Lung microvascular endothelial cell (primary cell): Measurements from ENCODE around the gene NT5C. TPM values are rescaled to one million over a fixed set of nuclear protein-coding genes. Genes with fewer than 3 reads are reported as not detected.
"Not testable (repeated sequence)": the region's sequence is repeated elsewhere in the genome, so short reads cannot be mapped to it uniquely, and the experiment has no call there.

Source experiments
- DNase-seq, 2 donors: peaks; one replicate each; pipeline versions ENCODE4 v3.0.0 to v3.0.0-alpha.2; 2010; ENCODE audit warnings: low read depth in 2 of 2
- total RNA-seq: library from RNA; depleted of rRNA; stranded (reverse); fragments of >200 nt; gene quantifications from 2 replicates; pipeline ENCODE4 v1.2.1, GENCODE V29; 2014

The NT5C gene
- 34.7 and 38.7 TPM in 2 replicates for total RNA-seq

- peak; percentile 67 to 79 for DNase-seq
These were observed at the start of gene NT5C for GRCh38 chr17:75131278-75132017. NT5C (minus strand) TSS chr17:75131742; CDS start chr17:75131707, 35 bp downstream.

GRCh38 chr17:75181110-75181509, 49.6 kb upstream of the NT5C start:
- DNase-seq: peak in 1 of 2 donors; percentile 15

GRCh38 chr17:75178453-75178852, 46.9 kb upstream of the NT5C start:
- DNase-seq: no peak

GRCh38 chr17:75176625-75177024, 45.1 kb upstream of the NT5C start:
- DNase-seq: no peak

GRCh38 chr17:75174996-75175395, 43.5 kb upstream of the NT5C start:
- no peak for DNase-seq

GRCh38 chr17:75173526-75173925, 42.0 kb upstream of the NT5C start:
- no peak for DNase-seq

GRCh38 chr17:75168998-75169397, 37.5 kb upstream of the NT5C start:
- no peak for DNase-seq

- DNase-seq: not testable (repeated sequence)
These were observed 33.1 kb upstream of the NT5C start for GRCh38 chr17:75164606-75165005.

- no peak for DNase-seq
These were observed 31.5 kb upstream of the NT5C start for GRCh38 chr17:75163074-75163473.

GRCh38 chr17:75160211-75160610, 28.7 kb upstream of the NT5C start:
- no peak for DNase-seq

GRCh38 chr17:75159196-75160031, 27.9 kb upstream of the NT5C start:
- DNase-seq: no peak

- peak in 1 of 2 donors; percentile 22 for DNase-seq
These were observed 26.9 kb upstream of the NT5C start for GRCh38 chr17:75158480-75158879.

GRCh38 chr17:75155191-75155601, 23.7 kb upstream of the NT5C start:
- DNase-seq: no peak

- peak; percentile 99 for DNase-seq
These were observed 22.9 kb upstream of the NT5C start, which contains the start of gene JPT1 for GRCh38 chr17:75154195-75155106. JPT1 (minus strand) TSS chr17:75154512; CDS start chr17:75154397, 115 bp downstream.

- DNase-seq: peak; percentile 26 to 37
These were observed 22.2 kb upstream of the NT5C start for GRCh38 chr17:75153780-75154194.

- peak; percentile 12 to 44 for DNase-seq
These were observed 21.6 kb upstream of the NT5C start for GRCh38 chr17:75152922-75153779.

GRCh38 chr17:75152523-75152921, 21.0 kb upstream of the NT5C start:
- no peak for DNase-seq

GRCh38 chr17:75151930-75152329, 20.4 kb upstream of the NT5C start:
- peak; percentile 21 to 32 for DNase-seq

GRCh38 chr17:75147878-75148546, 16.5 kb upstream of the NT5C start:
- no peak for DNase-seq

- DNase-seq: no peak
These were observed 15.1 kb upstream of the NT5C start for GRCh38 chr17:75146592-75146991.
